Thyroid gland (tissue), 4 donors: ENCODE results near the gene FKBP1B. TPM values are rescaled to one million over a fixed set of nuclear protein-coding genes. Genes with fewer than 3 reads are reported as not detected.
A peak's percentile ranks its signal among the peaks of the same experiment; 100 is the strongest.

Experiments
- DNase-seq, 2 donors: peaks; one replicate each; pipeline ENCODE4 v3.0.0-alpha.2; 2019
- H3K27ac ChIP-seq, 3 donors: fragments of 200-600 bp; sonication (generic); 1 replicate in 2 of 3; 2 replicates in 1 of 3; pipeline ENCODE4 v1.5.1; 2016 to 2019; ENCODE audit warnings: mild to moderate bottlenecking in 1 of 3, moderate library complexity in 1 of 3
- H3K27me3 ChIP-seq: fragments of 200-600 bp; sonication (generic); one replicate; pipeline ENCODE4 v1.5.1; 2019
- H3K36me3 ChIP-seq, 2 donors: fragments of 200-600 bp; sonication (generic); one replicate each; pipeline ENCODE4 v1.5.1; 2016 to 2019
- H3K4me1 ChIP-seq, 2 donors: fragments of 200-600 bp; sonication (generic); one replicate each; pipeline ENCODE4 v1.5.1; 2017 to 2019
- H3K4me3 ChIP-seq, 3 donors: fragments of 200-600 bp; sonication (generic); replicated peaks in 1 of 3; 1 replicate in 2 of 3; 2 replicates in 1 of 3; pipeline ENCODE4 v1.5.1; 2016; ENCODE audit warnings: mild to moderate bottlenecking in 1 of 3
- H3K9me3 ChIP-seq: fragments of 200-600 bp; sonication (generic); one replicate; pipeline ENCODE4 v1.5.1; 2017
- CTCF ChIP-seq, 6 experiments: fragments of 200-600 bp in 3 of 6; fragments of 450-650 bp in 3 of 6; sonication (generic) in 3 of 6; IDR thresholded peaks; one replicate each; pipeline ENCODE4 v1.5.1; 2016 to 2019; ENCODE audit warnings: antibody characterized with exemption in 6 of 6, mild to moderate bottlenecking in 2 of 6, inconsistent platforms in 1 of 6, moderate library complexity in 1 of 6
- POLR2A ChIP-seq, 2 donors: fragments of 450-650 bp; IDR thresholded peaks; one replicate each; pipeline ENCODE4 v1.6.1; 2017; ENCODE audit warnings: antibody characterized with exemption in 2 of 2, mild to moderate bottlenecking in 2 of 2, moderate library complexity in 1 of 2
- WGBS, 2 donors: methylation state at CpG; one replicate each; pipeline ENCODE4 v1.1.5; 2017; 5-methylcytosine and 5-hydroxymethylcytosine counted together
- intact Hi-C: fragments of 100-400 bp; cut with DNase I; formaldehyde crosslinking; loops from one replicate; pipeline ENCODE4 v1.15.1; 2023
- total RNA-seq, 4 donors: library from RNA; depleted of rRNA; stranded (reverse); fragments of >200 nt; gene quantifications; one replicate each; pipeline ENCODE4 v1.2.3, GENCODE V29; 2016

Gene FKBP1B
- total RNA-seq, 4 donors from 2014 or later, result 5.8 to 15.5 (median 6.4) TPM

- no peak for DNase-seq
- Histone ChIP-seq H3K36me3 (peaks cover 0 to 12% of the 10 kb centered on the region in 2 donors), H3K4me1 (peaks cover 3 to 30% of the 10 kb centered on the region in 2 donors), H3K9me3 (no peaks in the 10 kb centered on the region), H3K4me3 (peak overlapping the region; percentile 18 to 75 (median 63)), H3K27ac (peak overlapping the region; percentile 86 to 91 (median 91)), H3K27me3 (no peaks in the 10 kb centered on the region)
- intact Hi-C loops, result loop anchor here (10.0 kb wide), 1 partner anchor 143 kb away; no protein-coding TSS in a partner anchor
- WGBS, 2 donors, result 11% methylated on average over 8 to 9 of the region's 9 CpGs
- TF ChIP-seq POLR2A (IDR thresholded peaks at IDR 0.05), result no peak
- no peak for TF ChIP-seq CTCF (IDR thresholded peaks at IDR 0.05)
Measured at GRCh38 chr2:24077535-24077877, 28.0 kb downstream of the FKBP1B start.

- peak overlapping the region in 1 of 3 donors; percentile 63 for H3K4me3 ChIP-seq
- 61 to 66% methylated on average over 2 of the region's 2 CpGs for WGBS, 2 donors
- H3K9me3 ChIP-seq, result no peaks in the 10 kb centered on the region
Measured at GRCh38 chr2:24077879-24078278, 28.3 kb downstream of the FKBP1B start.

GRCh38 chr2:24080701-24081100, 31.2 kb downstream of the FKBP1B start:
- peak; percentile 50 to 56 for DNase-seq
- no peak overlapping the region for H3K4me3 ChIP-seq
- no peaks in the 10 kb centered on the region for H3K27me3 ChIP-seq
- intact Hi-C loops, result loop anchor here (10.0 kb wide), 1 partner anchor 256 kb away; no protein-coding TSS in a partner anchor
- WGBS, 2 donors, result 27 to 37% methylated on average over 2 of the region's 2 CpGs
- TF ChIP-seq CTCF (IDR thresholded peaks at IDR 0.05) (no peak), POLR2A (IDR thresholded peaks at IDR 0.05) (no peak)
- no peaks in the 10 kb centered on the region for H3K9me3 ChIP-seq
- no peak overlapping the region for H3K27ac ChIP-seq
- H3K36me3 ChIP-seq, result no peaks in the 10 kb centered on the region
- peaks cover 14 to 33% of the 10 kb centered on the region in 2 donors for H3K4me1 ChIP-seq

More at GRCh38 chr2:24077879-24078278, 28.3 kb downstream of the FKBP1B start:
- TF ChIP-seq POLR2A (IDR thresholded peaks at IDR 0.05), result no peak
- no peak for TF ChIP-seq CTCF (IDR thresholded peaks at IDR 0.05)
- Histone ChIP-seq H3K27me3 (no peaks in the 10 kb centered on the region), H3K36me3 (peaks cover 0 to 9% of the 10 kb centered on the region in 2 donors), H3K27ac (peak overlapping the region; percentile 86 to 91 (median 91)), H3K4me1 (peaks cover 3 to 30% of the 10 kb centered on the region in 2 donors)
- intact Hi-C loops, result loop anchor here (10.0 kb wide), 1 partner anchor 143 kb away; no protein-coding TSS in a partner anchor
- no peak for DNase-seq

DNA sequence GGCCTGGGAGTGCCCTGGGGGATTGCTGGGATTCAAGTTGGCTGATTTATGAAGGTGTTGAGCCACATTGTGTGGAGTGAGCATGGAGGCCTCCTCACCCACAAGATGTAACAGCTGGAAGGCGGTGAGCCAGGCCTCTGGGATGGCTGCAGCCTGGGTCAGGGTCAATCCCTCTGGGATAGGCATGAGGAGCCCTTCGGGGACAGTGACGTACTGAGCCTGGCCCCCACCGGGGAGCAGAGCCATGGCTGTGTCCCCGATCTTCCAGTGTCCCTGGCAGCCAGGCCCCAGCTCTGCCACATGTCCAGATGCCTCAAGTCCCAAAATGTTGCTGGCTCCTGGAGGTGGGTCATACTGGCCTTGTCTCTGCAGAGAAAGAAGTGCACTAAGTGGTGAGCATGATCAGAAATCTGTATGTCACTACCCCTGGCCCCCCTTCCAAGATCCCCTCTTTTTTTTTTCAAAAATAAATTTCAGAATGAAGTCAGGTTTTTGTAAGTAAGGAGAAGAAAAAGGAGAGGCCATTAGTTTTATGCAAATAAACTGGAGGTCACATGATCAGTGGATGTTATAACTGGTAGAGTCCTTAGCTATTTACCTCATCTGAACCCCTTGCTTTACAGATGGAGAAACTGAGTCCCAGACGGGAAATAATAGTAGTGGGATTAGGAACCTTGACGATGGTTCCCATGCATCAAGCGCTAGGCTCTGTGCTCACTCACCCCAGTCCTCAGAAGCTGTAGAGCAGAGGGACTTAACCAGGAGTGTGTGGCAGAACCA, 33.4 kb downstream of the FKBP1B start:
- Histone ChIP-seq H3K4me1 (peaks cover 11 to 26% of the 10 kb centered on the region in 2 donors), H3K4me3 (no peak overlapping the region), H3K27ac (peak overlapping the region in 2 of 3 donors; percentile 91 to 94), H3K9me3 (no peaks in the 10 kb centered on the region), H3K36me3 (no peaks in the 10 kb centered on the region), H3K27me3 (no peaks in the 10 kb centered on the region)
- TF ChIP-seq POLR2A (IDR thresholded peaks at IDR 0.05), result no peak
- TF ChIP-seq CTCF (IDR thresholded peaks at IDR 0.05), result no peak
- DNase-seq, result no peak
- WGBS, 2 donors, result 77 to 84% methylated on average over 6 to 8 of the region's 8 CpGs
- intact Hi-C loops, result loop anchor here (10.0 kb wide), 1 partner anchor 258 kb away; no protein-coding TSS in a partner anchor
